HL-60 (cell line): ENCODE measurements around the gene NOXO1.

ENCODE experiments used
- DNase-seq, 2 experiments: peaks; one replicate each; pipeline ENCODE4 v3.0.0-alpha.2; 2010 to 2020; ENCODE audit warnings: low read depth in 1 of 2, low spot score in 1 of 2
- H3K27ac ChIP-seq: fragments of 250-450 bp; sonication (Bioruptor Pico); replicated peaks from 2 replicates; pipeline ENCODE4 v1.5.1; 2020; ENCODE audit warnings: mild to moderate bottlenecking, moderate library complexity
- H3K27me3 ChIP-seq: fragments of 250-450 bp; sonication (Bioruptor Pico); 2 replicates; pipeline ENCODE4 v1.5.1; 2021; ENCODE audit warnings: mild to moderate bottlenecking, moderate library complexity; ENCODE audit not compliant: insufficient read depth, poor library complexity, severe bottlenecking
- H3K4me3 ChIP-seq: replicated peaks from 2 replicates; pipeline ENCODE4 v1.5.1; 2011; ENCODE audit warnings: mild to moderate bottlenecking, control low read depth, low read length; ENCODE audit not compliant: insufficient read depth
- GABPA ChIP-seq: IDR thresholded peaks from 2 replicates; pipeline ENCODE4 v1.6.1; 2012; ENCODE audit warnings: low read depth
- POLR2AphosphoS5 ChIP-seq: IDR thresholded peaks from 2 replicates; pipeline ENCODE4 v1.6.1; 2012; ENCODE audit warnings: low read depth
- SPI1 ChIP-seq: IDR thresholded peaks from 2 replicates; pipeline ENCODE4 v1.6.1; 2012; ENCODE audit warnings: low read depth, mild to moderate bottlenecking, borderline replicate concordance
- TF ChIP-seq, protein P1 (sequence below): IDR thresholded peaks from one replicate; pipeline ENCODE4 v1.5.1; 2011; ENCODE audit warnings: low read length, control low read depth, inconsistent platforms; ENCODE audit not compliant: insufficient read depth
- TF ChIP-seq, protein P2 (sequence below): IDR thresholded peaks from 2 replicates; pipeline ENCODE4 v1.6.1; 2012; ENCODE audit warnings: low read depth; ENCODE audit not compliant: insufficient replicate concordance

Gene NOXO1

DNA sequence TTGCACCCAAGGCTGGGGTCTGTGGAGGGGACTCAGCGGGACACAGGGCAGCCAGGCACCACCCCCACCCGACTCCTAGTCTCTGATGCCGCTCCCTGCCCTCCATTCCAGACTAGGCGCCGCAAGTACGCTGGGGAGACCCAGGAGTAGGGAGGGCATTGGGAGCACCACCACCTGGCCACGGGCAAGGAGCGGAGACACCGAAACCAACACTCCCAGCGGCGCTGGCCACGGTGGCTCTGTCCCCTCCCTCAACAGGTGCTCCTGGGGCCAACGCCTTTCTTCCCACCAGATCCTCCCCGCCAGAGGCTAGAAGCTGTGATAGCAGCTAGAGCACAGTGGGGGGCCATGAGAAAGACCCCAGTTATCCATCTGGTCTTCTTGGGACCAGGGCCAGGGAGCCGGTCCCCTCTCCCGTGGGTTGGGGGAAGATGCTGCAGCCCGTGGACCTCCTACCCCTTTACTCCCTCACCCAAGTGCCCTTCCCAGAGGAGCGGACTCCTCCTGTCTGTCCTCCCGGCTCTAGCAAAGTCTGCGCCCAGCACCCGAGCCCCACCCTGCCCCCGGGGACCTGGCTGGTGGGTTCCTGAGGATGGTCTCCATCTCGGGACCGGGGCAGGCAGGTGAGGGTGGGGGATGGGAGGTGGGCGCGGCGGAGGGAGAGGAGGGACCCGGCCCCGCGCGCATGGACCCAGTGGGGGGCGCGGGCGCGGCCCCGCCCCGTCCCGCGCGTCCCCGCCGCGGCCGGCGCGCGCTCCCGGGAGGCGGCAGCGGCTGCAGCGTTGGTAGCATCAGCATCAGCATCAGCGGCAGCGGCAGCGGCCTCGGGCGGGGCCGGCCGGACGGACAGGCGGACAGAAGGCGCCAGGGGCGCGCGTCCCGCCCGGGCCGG is 8.2 kb upstream of the NOXO1 start, which contains the start of gene SYNGR3:
TSS of gene SYNGR3 (plus strand) at position 762 of the 892 bp plus-strand sequence. CDS start 133 bp downstream, outside the sequence.
- TF ChIP-seq, protein P1, sequence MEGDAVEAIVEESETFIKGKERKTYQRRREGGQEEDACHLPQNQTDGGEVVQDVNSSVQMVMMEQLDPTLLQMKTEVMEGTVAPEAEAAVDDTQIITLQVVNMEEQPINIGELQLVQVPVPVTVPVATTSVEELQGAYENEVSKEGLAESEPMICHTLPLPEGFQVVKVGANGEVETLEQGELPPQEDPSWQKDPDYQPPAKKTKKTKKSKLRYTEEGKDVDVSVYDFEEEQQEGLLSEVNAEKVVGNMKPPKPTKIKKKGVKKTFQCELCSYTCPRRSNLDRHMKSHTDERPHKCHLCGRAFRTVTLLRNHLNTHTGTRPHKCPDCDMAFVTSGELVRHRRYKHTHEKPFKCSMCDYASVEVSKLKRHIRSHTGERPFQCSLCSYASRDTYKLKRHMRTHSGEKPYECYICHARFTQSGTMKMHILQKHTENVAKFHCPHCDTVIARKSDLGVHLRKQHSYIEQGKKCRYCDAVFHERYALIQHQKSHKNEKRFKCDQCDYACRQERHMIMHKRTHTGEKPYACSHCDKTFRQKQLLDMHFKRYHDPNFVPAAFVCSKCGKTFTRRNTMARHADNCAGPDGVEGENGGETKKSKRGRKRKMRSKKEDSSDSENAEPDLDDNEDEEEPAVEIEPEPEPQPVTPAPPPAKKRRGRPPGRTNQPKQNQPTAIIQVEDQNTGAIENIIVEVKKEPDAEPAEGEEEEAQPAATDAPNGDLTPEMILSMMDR, result no peak
- no peak for TF ChIP-seq SPI1
- TF ChIP-seq POLR2AphosphoS5, result no peak
- TF ChIP-seq GABPA, result no peak
- TF ChIP-seq, protein P2, sequence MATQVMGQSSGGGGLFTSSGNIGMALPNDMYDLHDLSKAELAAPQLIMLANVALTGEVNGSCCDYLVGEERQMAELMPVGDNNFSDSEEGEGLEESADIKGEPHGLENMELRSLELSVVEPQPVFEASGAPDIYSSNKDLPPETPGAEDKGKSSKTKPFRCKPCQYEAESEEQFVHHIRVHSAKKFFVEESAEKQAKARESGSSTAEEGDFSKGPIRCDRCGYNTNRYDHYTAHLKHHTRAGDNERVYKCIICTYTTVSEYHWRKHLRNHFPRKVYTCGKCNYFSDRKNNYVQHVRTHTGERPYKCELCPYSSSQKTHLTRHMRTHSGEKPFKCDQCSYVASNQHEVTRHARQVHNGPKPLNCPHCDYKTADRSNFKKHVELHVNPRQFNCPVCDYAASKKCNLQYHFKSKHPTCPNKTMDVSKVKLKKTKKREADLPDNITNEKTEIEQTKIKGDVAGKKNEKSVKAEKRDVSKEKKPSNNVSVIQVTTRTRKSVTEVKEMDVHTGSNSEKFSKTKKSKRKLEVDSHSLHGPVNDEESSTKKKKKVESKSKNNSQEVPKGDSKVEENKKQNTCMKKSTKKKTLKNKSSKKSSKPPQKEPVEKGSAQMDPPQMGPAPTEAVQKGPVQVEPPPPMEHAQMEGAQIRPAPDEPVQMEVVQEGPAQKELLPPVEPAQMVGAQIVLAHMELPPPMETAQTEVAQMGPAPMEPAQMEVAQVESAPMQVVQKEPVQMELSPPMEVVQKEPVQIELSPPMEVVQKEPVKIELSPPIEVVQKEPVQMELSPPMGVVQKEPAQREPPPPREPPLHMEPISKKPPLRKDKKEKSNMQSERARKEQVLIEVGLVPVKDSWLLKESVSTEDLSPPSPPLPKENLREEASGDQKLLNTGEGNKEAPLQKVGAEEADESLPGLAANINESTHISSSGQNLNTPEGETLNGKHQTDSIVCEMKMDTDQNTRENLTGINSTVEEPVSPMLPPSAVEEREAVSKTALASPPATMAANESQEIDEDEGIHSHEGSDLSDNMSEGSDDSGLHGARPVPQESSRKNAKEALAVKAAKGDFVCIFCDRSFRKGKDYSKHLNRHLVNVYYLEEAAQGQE, result no peak
- DNase-seq, result no peak
- Histone ChIP-seq H3K27me3 (peaks cover 26% of the 10 kb centered on the region), H3K27ac (no peak within 1 kb of the TSS), H3K4me3 (no peak within 1 kb of the TSS; the same call in 1 of the 2 replicates)

DNA sequence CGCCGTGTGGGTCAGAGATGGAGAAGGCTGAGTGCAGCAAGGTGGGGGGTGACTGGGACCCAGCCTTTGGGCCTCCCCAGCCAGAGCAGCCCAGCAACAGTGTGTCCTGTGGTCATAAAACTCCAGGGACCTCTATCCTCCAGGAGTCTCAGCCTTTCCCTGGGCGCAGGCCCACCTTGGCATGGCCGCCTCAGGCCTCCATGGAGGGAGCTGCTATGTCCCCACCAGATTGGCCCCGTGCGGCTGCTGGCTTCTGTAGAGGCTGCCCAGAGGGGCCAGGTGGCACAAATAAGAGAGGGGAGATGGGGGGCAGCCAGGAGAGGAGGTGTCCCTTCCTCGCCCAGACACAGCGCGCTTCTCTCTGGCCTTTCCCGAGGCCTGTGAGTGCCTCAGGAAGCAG is 5.9 kb upstream of the NOXO1 start:
- no peak for DNase-seq
- peaks cover 36% of the 10 kb centered on the region for H3K27me3 ChIP-seq
- no peak overlapping the region for H3K4me3 ChIP-seq
- TF ChIP-seq, protein P1, result no peak
- TF ChIP-seq SPI1 (no peak), GABPA (no peak), POLR2AphosphoS5 (no peak)
- TF ChIP-seq, protein P2, result no peak
- H3K27ac ChIP-seq, result no peak overlapping the region

DNA sequence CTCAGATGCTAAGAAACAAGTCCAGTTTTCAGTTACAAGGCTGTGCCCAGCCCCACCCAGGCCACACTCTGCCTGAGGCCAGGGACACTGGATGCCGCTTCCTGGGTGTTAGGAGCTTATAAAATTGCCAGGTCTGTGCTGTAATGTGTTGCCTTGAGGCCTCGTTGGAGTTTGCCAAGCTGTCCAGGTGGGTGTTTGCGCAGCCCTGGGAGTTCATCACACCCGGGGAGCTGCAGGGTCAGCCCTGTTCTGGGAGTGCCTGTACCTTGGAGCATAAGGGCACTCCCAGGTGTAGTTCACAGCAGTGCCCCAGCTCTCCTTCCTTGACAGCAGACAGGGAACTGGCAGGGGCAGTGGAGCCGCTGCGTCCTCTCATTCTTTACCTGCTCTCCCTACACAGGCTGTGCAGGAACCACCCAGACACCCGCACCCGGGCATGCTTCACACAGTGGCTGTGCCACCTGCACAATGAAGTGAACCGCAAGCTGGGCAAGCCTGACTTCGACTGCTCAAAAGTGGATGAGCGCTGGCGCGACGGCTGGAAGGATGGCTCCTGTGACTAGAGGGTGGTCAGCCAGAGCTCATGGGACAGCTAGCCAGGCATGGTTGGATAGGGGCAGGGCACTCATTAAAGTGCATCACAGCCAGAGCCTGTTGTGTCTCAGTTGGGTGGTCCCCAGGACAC is 4.3 kb upstream of the NOXO1 start:
- no peak overlapping the region for H3K27ac ChIP-seq
- H3K27me3 ChIP-seq, result peaks cover 34% of the 10 kb centered on the region
- no peak overlapping the region for H3K4me3 ChIP-seq
- no peak for DNase-seq
- no peak for TF ChIP-seq POLR2AphosphoS5
- TF ChIP-seq SPI1, result no peak
- TF ChIP-seq, protein P1, result no peak
- TF ChIP-seq, protein P2, result no peak
- TF ChIP-seq GABPA, result no peak
